ENCODE measurements around the gene GRIK2.

The GRIK2 gene

DNA sequence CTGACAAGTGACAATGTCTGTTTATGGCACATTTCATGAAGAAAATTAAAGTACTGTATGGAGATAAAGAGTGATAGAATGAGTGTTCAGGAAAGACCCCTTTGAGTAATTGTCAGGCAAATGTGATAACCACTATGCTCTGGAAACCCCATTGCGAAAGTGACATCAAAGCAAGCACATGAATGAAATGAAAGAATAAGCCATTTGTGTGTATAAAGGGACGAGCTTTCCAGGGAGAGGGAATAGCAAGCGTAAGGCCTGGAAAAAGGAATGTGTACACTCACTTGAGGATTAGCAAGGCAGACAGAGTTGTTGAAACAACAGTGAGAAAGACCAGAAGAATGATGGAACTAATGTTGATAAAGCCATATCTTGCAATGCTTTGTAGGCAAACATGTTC lies 490.0 kb downstream of the GRIK2 start:
- DNase-seq (ENCODE audit: low read depth), result no peak

DNA sequence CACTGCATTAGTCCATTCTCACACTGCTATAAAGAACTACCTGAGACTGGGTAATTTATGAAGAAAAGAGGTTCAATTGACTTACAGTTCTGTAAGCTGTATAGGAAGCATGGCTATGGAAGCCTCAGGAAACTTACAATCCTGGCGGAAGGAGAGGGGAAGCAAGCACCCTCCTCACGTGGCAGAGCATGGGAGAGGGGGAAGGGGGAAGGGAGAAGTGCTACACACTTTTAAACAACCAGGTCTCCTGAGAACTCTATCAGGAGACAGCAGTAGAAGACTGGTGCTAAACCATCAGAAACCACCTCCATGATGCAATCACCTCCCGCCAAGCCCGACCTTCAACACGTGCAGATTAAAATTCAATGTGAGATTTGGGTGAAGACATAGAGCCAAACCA lies 494.0 kb downstream of the GRIK2 start:
- no peak for DNase-seq (ENCODE audit: low read depth)

DNA sequence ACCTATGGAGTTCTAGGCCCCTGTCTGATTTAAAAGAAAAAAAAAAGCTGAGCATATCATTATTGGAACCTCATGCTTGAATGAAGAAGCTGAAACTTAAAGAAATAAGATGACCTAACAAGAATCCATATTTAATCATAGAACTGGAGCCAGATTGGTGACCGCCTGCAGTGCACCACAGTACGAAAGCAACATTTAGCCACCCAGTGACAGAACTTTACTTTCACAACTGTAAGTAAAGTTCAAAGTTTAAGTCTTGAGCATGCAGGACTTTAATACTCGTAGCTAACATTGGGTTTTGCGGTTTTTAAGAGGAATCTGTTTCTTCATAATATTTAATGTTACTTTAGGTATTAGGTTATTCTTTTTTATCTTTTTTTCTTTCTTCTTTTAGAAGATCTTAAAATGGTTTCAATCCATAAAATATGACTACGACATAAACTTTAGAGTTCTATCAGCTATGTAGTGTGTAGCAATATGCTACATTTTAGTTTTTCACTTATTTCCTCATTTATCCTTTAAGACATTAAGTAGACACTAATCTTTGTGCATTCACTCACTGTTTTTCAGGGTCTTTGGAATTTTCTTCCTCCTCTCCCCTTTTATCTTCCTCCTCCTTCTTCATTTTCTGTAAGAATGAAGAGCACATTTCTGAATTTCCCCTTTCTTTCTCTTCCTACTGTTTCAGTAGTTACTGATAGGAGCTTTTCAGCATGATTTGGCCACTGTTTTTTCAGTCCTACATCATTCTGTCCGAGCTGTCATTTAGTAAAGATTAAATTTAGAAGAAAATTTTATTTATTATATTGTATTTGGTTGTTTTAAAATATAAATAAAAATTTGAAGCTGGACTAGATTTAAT lies 514.1 kb downstream of the GRIK2 start:
- no peak for DNase-seq (ENCODE audit: low read depth)

DNA sequence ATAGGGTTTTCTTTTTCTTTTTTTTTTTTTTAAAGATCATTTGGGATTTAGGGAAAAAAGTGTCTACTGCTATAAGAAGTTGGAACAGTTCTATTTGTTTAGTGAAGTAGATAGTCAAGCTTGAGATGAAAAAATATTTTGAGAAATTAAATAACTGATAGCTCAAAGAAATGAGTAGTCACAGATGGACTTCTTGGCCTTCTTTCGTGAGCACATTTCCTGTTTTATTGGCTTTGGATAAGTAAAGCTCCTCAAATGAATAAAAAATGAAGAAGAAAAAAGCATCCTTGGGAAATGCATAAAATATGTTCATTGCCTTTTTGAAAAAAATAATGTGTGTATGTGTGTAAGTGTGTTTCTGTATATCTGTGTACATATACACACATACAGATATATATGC lies 515.9 kb downstream of the GRIK2 start:
- DNase-seq (ENCODE audit: low read depth), result no peak

DNA sequence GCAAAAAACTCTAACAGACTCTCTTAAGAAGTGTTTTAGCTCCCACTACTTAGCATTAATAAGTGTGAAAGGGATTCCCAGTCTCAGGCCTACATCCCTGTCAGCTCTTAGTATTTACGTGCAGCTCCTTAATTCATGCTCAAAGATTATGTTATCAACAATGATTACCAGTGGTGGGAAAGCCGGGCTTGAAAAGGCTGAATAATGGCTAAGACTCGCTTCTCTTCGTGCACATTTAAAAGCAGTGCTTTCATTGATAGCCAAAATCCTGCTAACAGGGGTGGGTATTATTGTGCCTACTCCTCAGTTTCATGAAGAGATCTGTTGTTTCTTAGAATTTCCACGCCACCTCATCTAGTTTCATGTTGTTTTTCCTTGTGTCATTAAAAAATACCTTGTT lies 518.8 kb downstream of the GRIK2 start:
- DNase-seq (ENCODE audit: low read depth), result no peak

DNA sequence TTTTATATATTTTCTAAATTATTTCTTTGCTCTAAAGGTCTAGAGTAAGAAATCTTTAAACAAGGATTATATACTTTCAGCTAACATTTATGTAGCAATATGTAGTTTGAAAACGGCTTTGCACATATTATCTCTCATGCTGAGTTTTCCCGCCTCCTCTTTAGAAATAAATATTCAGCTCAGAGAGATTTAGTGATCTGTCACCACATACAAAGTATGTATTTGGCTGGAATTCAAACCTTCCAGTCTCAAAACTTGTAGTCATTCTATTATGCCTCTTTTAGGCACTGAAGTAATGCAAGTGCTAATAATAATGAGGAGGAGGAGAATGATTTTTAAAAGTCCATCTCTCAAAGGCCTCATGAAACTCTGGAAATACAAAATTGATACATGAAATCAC lies 525.0 kb downstream of the GRIK2 start:
- no peak for DNase-seq (ENCODE audit: low read depth)

DNA sequence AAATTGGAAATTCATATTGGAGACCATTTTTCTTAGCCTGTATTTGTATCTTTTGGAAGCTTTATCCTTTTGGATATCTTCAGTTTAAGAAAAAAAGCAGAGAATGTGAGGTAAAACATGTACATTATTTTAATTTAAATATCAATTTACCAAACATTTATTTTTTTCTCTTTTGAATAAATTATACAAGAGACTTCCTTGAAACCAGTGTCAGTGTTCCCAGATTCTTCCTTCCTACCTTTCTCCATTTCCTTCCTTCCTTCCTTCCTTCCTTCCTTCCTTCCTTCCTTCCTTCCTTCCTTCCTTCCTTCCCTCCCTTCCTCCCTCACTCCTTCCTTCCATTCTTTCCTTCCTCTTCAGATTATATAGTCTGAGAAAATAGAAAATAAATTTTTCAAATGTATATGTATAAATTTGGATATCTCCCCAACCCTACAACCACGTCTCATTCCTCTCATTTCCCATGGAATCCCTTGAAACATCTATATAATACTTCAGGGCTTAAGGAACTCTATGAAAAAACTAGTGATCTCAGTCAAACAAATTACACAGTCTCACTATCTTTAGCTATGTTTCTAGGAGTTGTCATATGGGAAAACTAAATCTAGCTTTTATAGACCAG lies 528.4 kb downstream of the GRIK2 start:
- no peak for DNase-seq (ENCODE audit: low read depth)

DNA sequence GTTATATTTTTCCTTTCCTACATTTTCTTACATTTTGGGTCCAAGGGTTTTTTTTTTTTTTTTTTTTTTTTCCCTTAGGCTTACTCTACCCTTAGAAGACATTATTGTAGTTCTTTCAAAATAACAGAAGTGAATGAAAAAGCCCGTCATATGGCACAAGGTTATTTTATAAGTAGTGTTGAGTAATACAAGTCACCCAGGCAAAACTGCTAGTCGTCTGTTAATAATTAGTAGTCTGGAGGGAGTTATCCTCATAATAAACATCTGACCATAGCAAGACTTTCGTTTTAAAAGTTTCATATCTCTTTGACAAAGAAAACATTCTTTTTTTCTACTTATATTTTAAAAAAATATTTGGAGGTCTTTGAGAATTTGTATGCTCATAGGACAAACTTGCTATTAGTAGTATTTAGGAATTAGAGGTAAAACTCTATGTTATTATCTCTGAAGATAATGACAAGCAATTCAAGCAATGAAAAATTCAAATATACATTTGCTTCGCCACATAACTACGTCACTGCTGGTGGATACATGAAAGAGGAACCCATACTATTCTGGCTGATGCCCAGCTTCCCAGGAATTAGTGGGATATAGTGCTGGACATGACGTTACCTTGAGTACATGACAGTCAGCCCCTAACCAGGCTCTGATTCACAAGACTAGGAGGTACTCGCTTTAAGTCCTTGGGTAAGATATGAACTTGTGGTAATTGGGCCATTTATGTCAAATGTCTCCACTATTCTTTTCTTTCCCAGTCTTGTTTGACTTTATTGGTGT lies 532.8 kb downstream of the GRIK2 start:
- no peak for DNase-seq (ENCODE audit: low read depth)

DNA sequence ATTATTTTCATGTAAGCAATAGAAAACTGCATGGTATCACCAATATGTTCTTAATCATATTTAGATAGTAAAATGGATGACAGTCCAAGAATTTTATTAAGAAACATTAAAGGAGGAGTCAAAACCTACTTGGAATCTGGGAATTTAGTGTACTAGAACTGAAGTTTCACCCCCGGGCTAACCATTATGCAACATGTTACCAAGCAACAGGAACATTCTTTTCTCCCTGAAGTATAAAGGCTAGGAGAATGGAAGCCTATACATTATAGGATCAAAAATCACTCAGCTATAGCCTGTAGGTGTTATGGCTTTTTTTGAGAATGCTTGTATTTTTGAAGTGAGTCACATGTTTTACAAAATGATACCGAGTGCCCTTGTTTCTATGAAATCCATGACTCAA lies 538.3 kb downstream of the GRIK2 start:
- DNase-seq (ENCODE audit: low read depth), result no peak

DNA sequence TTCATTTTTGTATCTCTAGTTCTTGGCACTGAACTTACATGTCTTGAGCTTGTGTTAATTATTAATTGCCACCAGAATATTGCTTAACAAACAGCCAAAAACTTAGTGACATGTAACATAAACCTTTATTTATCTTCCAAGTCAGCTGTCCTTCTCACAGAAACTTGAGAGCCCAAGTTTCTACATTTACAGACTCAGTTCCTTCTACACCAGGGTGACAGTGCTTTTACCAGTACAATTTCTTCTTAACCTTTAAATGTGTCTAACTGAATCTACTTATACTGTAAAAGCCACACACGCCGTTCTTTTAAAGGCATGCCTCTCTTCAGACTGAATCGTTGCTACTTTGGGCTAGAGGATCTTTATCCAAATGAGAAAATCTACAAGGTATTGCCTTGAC lies 539.2 kb downstream of the GRIK2 start:
- DNase-seq (ENCODE audit: low read depth), result no peak

DNA sequence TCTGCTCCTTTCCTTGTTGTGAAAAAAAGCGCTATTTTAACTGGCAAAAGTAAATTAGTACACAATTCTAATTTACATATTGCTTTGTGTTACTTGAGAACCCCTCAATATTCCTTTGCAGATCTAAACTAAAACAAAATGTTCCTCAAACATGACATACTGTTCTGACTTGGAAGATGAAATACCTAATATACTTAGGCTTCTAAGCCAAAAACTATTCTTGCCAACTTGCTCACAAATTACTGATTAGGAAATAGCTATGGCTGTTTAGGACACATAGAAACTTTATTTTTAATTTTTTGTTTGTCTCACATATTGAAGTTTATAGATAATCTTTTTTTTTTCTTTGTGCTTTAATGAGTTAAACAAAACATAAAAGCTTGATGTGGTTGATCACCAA lies 542.2 kb downstream of the GRIK2 start:
- DNase-seq (ENCODE audit: low read depth), result no peak

DNA sequence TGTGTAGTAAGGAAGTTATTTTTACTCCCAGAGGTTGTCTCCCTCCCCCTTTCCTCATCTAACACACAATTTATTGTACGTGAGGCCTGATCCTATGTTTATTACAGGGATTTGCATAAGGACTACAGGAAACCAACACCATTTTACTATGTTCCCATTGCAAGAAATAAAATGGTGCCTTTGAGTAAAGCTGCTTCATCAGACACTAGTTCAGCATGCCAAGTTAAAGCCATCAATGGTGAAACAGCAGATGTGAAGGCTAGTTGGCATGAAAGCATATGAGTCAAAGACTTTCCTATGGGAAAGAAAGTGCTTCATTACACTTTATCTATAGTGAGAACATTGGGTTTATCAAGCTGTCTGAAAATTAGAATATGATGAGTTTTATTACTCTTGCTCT lies 543.0 kb downstream of the GRIK2 start:
- DNase-seq (ENCODE audit: low read depth), result no peak

DNA sequence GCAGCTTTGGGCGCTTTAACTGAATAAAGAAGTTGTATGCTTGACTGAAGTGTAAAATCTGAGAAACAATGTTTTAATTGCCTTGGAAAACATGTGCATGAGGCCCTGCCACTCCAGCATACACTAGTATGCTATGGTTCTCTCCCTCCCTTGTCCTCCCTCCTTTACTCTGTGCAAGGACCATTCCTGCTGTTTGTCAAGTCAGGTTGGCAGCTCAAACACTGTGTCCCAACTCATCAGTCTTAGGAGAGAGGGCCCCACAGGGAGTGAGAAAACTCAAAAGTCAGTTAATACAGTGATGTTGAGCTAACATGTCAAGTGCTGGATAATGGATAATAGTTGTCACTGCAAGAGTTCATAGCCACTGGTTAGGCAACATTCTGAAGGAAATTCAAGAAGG lies 543.6 kb downstream of the GRIK2 start:
- no peak for DNase-seq (ENCODE audit: low read depth)

DNA sequence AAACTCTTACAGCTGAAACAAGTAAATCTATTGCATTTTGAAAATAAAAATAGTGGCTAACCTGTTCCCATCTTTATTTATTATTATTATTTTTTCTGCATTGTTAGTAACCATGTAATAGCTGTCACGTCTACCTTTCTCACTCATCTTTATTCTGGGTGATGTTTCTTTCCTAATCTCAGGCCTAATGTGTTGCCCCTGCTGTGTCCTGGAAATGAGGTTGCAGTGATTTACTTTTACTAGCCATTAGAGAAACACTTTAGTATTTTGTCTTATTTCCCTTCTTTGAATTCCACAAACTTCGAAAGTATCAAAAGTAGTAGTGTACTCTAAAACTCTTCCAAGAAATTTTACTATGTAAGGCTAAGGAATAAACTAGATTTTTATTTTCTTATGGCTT lies 546.9 kb downstream of the GRIK2 start:
- no peak for DNase-seq (ENCODE audit: low read depth)

DNA sequence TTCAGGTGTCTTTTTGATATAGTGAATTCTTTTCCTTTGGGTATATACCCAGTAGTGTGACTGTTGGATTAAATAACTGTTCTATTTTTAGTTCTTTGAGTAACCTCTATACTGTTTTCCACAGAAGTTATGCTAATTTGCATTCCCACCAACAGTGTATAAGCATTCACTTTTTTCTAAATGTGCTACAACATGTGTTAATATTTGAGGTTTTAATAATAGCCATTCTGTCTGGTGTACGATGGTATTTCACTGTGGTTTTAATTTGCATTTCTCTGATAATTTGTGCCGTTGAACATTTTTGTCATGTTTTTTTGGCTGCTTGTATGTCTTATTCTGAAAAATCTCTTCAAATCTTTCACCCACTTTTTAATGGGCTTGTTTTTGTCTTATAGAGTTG lies 563.5 kb downstream of the GRIK2 start:
- no peak for DNase-seq (ENCODE audit: low read depth)

DNA sequence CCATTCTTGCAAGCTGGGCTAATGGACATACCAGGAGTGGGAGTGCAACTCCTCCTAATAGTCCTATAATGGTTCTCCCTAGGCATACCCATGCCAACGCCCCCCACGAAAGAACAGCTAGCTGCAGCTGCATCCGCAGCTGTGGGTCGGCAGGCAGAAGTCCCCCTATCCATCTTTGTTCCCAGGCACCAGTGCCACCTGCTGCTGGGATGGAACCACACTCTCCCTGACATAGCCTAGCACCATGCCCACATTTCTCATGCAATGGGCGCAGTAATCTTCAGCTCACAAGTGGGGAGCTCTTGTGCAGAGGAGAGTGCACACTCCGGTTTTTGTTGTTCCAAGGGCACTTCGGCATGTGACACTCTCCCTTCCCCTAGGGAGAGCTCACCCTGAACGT lies 567.8 kb downstream of the GRIK2 start:
- DNase-seq (ENCODE audit: low read depth), result no peak

DNA sequence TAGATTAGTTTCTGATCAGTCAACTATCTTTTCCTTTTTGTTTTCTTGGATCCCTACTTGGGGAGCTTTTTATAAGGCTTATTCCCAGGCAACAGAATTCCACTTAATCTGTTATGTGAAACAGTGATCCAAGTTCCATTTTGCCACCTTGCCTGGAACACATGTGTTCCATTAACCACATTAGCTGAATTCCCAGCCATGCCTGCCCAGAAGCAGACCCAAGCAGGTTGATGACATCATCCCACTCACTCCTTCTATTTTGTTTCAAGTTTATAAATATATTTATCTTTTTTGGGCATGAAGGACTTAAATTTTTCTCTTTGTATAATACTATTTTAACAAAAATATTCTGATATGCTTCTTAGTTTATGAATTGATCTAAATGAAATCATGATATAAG lies 587.4 kb downstream of the GRIK2 start:
- DNase-seq (ENCODE audit: low read depth), result no peak

DNA sequence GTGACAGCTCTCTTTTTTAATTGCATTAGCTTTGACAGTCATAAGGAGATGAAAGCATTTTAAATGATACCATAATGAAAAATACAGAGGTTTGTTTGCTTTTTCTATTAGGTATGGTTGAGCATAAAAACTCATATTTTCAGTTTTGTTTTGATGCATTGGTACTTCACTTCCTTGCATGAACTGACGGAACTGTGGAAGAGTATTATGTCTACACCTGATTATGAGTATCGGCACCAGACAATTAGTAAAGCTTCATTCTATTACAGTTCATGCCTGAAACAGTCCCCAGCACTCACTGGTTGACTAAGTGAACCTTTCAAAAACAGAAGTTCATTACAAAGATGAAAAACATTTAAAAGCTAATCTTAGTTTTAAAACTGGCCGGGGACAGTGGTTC lies 593.0 kb downstream of the GRIK2 start:
- DNase-seq (ENCODE audit: low read depth), result no peak

DNA sequence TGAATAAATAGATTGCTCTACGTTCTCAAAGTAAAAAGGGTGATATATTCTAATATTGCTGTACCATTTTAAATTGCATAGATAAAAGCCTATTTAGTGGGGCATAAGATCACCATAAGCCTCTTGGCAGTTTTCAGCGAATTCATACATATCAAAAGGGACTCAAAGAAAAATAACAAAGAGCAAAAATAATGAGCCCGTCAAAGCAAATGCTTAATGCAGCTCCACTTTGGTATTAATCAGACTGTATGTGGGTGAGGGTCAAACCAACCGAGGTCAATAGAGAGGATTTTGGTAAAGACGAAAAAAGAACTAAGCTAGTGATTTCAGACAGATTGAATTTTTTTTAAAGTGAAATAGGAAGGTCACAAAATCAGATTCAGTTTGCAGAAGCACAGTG lies 598.8 kb downstream of the GRIK2 start:
- DNase-seq (ENCODE audit: low read depth), result no peak

DNA sequence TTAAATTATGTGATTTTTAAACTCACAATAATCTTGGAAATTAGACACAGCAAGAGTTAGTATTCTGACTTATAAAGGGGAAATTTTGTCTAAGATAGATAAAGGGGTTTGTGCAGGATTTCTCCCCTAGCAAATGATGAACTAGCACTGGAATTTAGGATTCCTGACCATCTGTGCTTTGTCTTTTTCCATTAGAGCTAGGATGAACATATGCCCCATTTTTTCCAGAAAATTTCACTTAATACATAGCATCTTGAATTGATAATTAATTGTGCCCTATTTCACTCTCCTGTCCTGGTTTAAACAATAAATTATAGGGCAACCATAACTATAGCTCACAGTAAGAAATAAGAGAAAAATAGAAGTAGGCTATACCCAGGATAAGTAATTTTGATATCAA lies 601.0 kb downstream of the GRIK2 start:
- no peak for DNase-seq (ENCODE audit: low read depth)

DNA sequence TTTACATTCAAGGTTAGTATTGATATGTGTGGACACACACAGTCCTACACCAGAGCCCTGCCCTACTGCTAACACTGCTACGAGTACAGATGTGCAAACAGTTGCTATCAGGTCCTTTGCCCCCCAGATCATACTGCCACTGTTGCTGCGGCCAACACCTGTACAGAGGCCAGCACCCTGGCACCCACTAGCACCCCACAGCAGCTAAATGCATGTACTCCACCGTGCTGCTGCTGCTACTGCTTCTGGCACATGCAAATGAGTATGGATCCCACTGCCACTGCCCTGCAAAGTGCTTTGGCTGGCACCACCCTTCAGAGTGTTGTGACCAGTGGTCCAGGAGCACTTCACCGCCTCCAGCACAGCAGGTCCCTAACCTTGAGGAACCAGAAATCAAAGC lies 621.9 kb downstream of the GRIK2 start:
- no peak for DNase-seq (ENCODE audit: low read depth)

DNA sequence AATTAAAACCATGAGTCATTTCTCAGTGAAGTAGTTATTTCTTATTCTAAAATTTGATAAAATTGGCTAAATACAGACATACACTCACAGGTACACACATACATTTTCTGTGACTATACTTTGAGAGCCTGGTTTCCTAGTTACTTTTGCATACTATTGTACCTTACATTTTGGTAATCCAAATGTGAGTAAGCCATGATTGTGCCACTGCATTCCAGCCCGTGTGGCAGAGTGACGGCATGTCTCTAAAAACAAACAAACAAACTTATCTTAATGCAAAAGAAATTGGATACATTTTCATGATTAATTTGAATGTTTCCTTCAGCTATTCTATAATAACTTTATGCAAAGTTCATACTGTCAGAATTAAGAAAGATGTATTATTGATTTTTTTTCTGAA lies 628.8 kb downstream of the GRIK2 start:
- DNase-seq (ENCODE audit: low read depth), result no peak

DNA sequence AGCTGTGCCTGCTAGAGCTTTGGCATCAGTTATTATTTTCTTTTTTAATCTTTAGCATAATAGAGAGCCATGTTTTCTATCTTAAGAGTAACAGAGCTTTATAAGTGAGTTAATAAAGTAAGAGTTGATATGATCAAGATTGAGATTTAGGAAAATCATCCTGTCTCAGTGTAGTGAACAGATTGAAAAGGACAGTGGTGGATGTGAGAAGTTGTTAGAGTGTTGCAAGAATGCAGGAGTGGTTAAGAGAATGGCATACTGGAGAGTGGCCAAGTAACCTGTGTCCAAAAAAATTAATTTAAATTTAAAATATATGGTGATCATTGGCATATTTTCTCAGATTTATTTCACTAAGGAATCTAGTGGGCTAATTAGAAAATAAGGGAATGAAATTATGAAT lies 629.3 kb downstream of the GRIK2 start:
- DNase-seq (ENCODE audit: low read depth), result no peak

Measured in stromal cell of bone marrow (primary cell).